PC-3 (cell line): ENCODE results near the gene BCL2L15. TPM values are rescaled to one million over a fixed set of nuclear protein-coding genes. Genes with fewer than 3 reads are reported as not detected.

Source experiments
- ATAC-seq: fragments of 200-7000 bp; cut with Tn5 transposase; 2 replicates; pipeline ENCODE4 v1.9.1; 2020; ENCODE audit warnings: mild to moderate bottlenecking, moderate library complexity
- BruUV-seq: library from RNA; stranded (reverse); fragments of 400-500 nt; replicated peaks from 2 replicates; lab custom pipeline; 2021; lab: Mats Ljungman, UMichigan
- CTCF ChIA-PET: fragments of 300-600 bp; sonication (Branson Sonifier 250); formaldehyde crosslinking; loops from one replicate; lab custom pipeline; 2022; ENCODE audit warnings: antibody characterized with exemption; lab: Charles Lee
- POLR2A ChIA-PET: fragments of 300-600 bp; sonication (Branson Sonifier 250); formaldehyde crosslinking; loops from one replicate; lab custom pipeline; 2022; ENCODE audit warnings: antibody characterized with exemption; ENCODE audit not compliant: unreplicated experiment; lab: Charles Lee
- DNase-seq: peaks from one replicate; pipeline ENCODE4 v3.0.0-alpha.2; 2015
- H2AFZ ChIP-seq: fragments of 300-600 bp; sonication (generic); 2 replicates; pipeline ENCODE4 v1.6.0; 2016; ENCODE audit warnings: antibody characterized with exemption, low read length
- H3F3A ChIP-seq: fragments of 300-600 bp; sonication (generic); one replicate; pipeline ENCODE4 v1.6.0; 2017; ENCODE audit warnings: antibody characterized with exemption, low read length, control low read depth, mild to moderate bottlenecking; ENCODE audit not compliant: unreplicated experiment
- H3K27ac ChIP-seq: fragments of 300-600 bp; sonication (generic); 2 replicates; pipeline ENCODE4 v1.5.1; 2016; ENCODE audit warnings: mild to moderate bottlenecking, low read length
- H3K27me3 ChIP-seq: fragments of 300-600 bp; sonication (generic); 2 replicates; pipeline ENCODE4 v1.6.1; 2016; ENCODE audit warnings: low read length, mixed read lengths
- H3K36me3 ChIP-seq: fragments of 300-600 bp; sonication (generic); 2 replicates; pipeline ENCODE4 v1.6.1; 2016; ENCODE audit warnings: low read depth, mixed run types, low read length, mixed read lengths
- H3K4me1 ChIP-seq: fragments of 300-600 bp; sonication (generic); 2 replicates; pipeline ENCODE4 v1.5.1; 2016; ENCODE audit warnings: low read length; ENCODE audit not compliant: insufficient read depth
- H3K4me2 ChIP-seq: fragments of 300-600 bp; sonication (generic); 2 replicates; pipeline ENCODE4 v1.6.0; 2016; ENCODE audit warnings: low read length
- H3K4me3 ChIP-seq: fragments of 300-600 bp; sonication (generic); 2 replicates; pipeline ENCODE4 v1.5.1; 2016; ENCODE audit warnings: mild to moderate bottlenecking, low read length, mixed read lengths
- H3K79me2 ChIP-seq: fragments of 300-600 bp; sonication (generic); 2 replicates; pipeline ENCODE4 v1.6.1; 2017; ENCODE audit warnings: low read length, mixed read lengths
- H3K9ac ChIP-seq: fragments of 300-600 bp; sonication (generic); 2 replicates; pipeline ENCODE4 v1.6.0; 2016; ENCODE audit warnings: mild to moderate bottlenecking, low read length
- H3K9me2 ChIP-seq: fragments of 300-600 bp; sonication (generic); replicated peaks from 2 replicates; pipeline ENCODE4 v1.6.1; 2016; ENCODE audit warnings: mixed run types, low read length, mixed read lengths
- H3K9me3 ChIP-seq: fragments of 300-600 bp; sonication (generic); 2 replicates; pipeline ENCODE4 v1.6.1; 2016; ENCODE audit warnings: low read length, mixed read lengths
- H4K20me1 ChIP-seq: fragments of 300-600 bp; sonication (generic); 2 replicates; pipeline ENCODE4 v1.6.1; 2016; ENCODE audit warnings: low read length, mixed read lengths
- CTCF ChIP-seq: fragments of 300-600 bp; sonication (generic); conservative IDR thresholded peaks from 2 replicates; pipeline ENCODE4 v1.5.1; 2017; ENCODE audit warnings: antibody characterized with exemption, low read depth, mild to moderate bottlenecking, low read length
- EZH2 ChIP-seq: fragments of 300-600 bp; sonication (generic); IDR thresholded peaks from one replicate; pipeline ENCODE4 v1.6.1; 2017; ENCODE audit warnings: antibody characterized with exemption, mild to moderate bottlenecking, low read length; ENCODE audit not compliant: unreplicated experiment
- EZH2phosphoT487 ChIP-seq: fragments of 300-600 bp; sonication (generic); IDR thresholded peaks from 2 replicates; pipeline ENCODE4 v1.6.1; 2018; ENCODE audit warnings: mild to moderate bottlenecking, antibody characterized with exemption, low read length, borderline replicate concordance
- intact Hi-C: fragments of 100-400 bp; cut with micrococcal nuclease; formaldehyde crosslinking; loops from 2 replicates; pipeline ENCODE4 v1.9.0; 2023
- total RNA-seq: library from RNA; depleted of rRNA; stranded (reverse); fragments of >200 nt; gene quantifications from 2 replicates; pipeline ENCODE4 v1.2.3, GENCODE V29; 2014

Gene BCL2L15
- total RNA-seq, 1 experiment from 2014 or later, result 0.29 TPM

- Histone ChIP-seq H3K4me3 (peak overlapping the region; percentile 86), H3K9me2 (no peaks in the 10 kb centered on the region), H2AFZ (peak overlapping the region; percentile 99), H3K27ac (no peak overlapping the region), H3K36me3 (no peaks in the 10 kb centered on the region), H4K20me1 (peaks cover 20% of the 10 kb centered on the region; the same call in 1 of the 2 replicates), H3K9ac (peak overlapping the region; percentile 82), H3K9me3 (no peaks in the 10 kb centered on the region), H3K4me2 (peak overlapping the region; percentile 95), H3K79me2 (peaks cover 47% of the 10 kb centered on the region), H3F3A (no peaks in the 10 kb centered on the region), H3K4me1 (peaks cover 32% of the 10 kb centered on the region), H3K27me3 (no peaks in the 10 kb centered on the region)
- ChIA-PET CTCF (interaction anchor here (1.0 kb wide), 1 partner anchor 24 kb away, joined by 3 read pairs; the partner anchor contains the start of genes AP4B1 and DCLRE1B), POLR2A (interaction anchor here (1.3 kb wide), 1 partner anchor 24 kb away, joined by 10 read pairs; the partner anchor contains the start of gene AP4B1)
- DNase-seq (peak; percentile 31), ATAC-seq (no peak)
- BruUV-seq, result no TSS peak
- TF ChIP-seq CTCF, result no peak
- no peak for TF ChIP-seq EZH2
- no peak for TF ChIP-seq EZH2phosphoT487
- intact Hi-C loops, result no loop called here
These were observed 41.0 kb upstream of the BCL2L15 start for GRCh38 chr1:113928187-113928930.

DNA sequence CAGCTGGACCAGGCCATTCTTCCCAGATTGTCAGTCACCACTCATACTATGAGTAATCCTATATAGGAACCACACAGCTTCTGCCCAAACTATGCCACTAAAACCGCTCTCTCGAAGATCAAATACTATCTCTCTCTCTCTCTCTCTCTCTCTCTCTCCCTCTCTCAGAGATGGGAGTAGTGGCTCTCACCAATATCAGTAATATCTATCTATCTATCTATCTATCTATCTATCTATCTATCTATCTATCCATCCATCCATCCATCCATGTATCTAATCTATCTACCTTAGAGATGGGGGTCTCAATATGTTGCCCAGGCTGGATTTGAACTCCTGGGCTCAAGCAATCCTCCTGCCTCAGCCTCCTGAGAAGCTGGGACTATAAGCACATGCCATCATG lies 37.1 kb upstream of the BCL2L15 start:
- Histone ChIP-seq H3K4me2 (no peak overlapping the region), H3K27ac (no peak overlapping the region), H3K36me3 (no peaks in the 10 kb centered on the region), H4K20me1 (no peaks in the 10 kb centered on the region), H3F3A (no peaks in the 10 kb centered on the region), H3K9ac (no peak overlapping the region), H3K27me3 (no peaks in the 10 kb centered on the region), H3K79me2 (peaks cover 9% of the 10 kb centered on the region), H3K4me3 (no peak overlapping the region), H3K9me2 (no peaks in the 10 kb centered on the region), H2AFZ (no peak overlapping the region), H3K4me1 (peaks cover 13% of the 10 kb centered on the region), H3K9me3 (no peaks in the 10 kb centered on the region)
- intact Hi-C loops, result no loop called here
- no TSS peak for BruUV-seq
- ChIA-PET POLR2A (no interaction called here), CTCF (no interaction called here)
- no peak for TF ChIP-seq EZH2phosphoT487
- no peak for TF ChIP-seq CTCF
- TF ChIP-seq EZH2, result no peak
- DNase-seq, result no peak
- ATAC-seq, result no peak

DNA sequence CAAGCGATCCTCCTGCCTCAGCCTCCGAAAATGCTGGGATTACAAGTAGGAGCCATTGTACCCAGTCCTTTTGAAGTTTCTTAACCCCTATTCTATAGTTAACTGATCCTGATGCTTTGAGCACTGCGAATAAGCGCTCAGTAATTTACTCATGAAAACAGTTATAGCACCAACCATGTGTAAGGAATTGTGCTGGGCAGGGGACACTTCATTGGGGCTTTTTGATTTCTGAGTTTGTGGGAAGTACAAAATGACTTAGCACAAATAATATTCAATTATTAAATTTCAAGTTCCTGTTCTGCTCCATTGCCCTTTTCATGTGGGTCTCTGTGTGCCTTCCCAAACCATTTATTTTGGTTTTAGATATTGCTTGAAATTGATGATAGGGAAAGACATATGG lies 35.6 kb upstream of the BCL2L15 start:
- ChIA-PET CTCF (no interaction called here), POLR2A (no interaction called here)
- intact Hi-C loops, result no loop called here
- no peak overlapping the region for H3K4me2 ChIP-seq
- ATAC-seq (no peak), DNase-seq (no peak)
- H3K9me2 ChIP-seq, result no peaks in the 10 kb centered on the region
- H4K20me1 ChIP-seq, result no peaks in the 10 kb centered on the region
- no peaks in the 10 kb centered on the region for H3K9me3 ChIP-seq
- H2AFZ ChIP-seq, result no peak overlapping the region
- H3K36me3 ChIP-seq, result no peaks in the 10 kb centered on the region
- H3K79me2 ChIP-seq, result no peaks in the 10 kb centered on the region
- H3K27ac ChIP-seq, result no peak overlapping the region
- H3K4me3 ChIP-seq, result no peak overlapping the region
- TF ChIP-seq CTCF (no peak), EZH2phosphoT487 (no peak), EZH2 (no peak)
- peaks cover 6% of the 10 kb centered on the region; the same call in 1 of the 2 replicates for H3K4me1 ChIP-seq
- BruUV-seq, result no TSS peak
- H3F3A ChIP-seq, result no peaks in the 10 kb centered on the region
- no peak overlapping the region for H3K9ac ChIP-seq
- no peaks in the 10 kb centered on the region for H3K27me3 ChIP-seq
